GM23338 (cell line): ENCODE data around the gene UNC13C. TPM values are rescaled to one million over a fixed set of nuclear protein-coding genes. Genes with fewer than 3 reads are reported as not detected.

Experiments
- ATAC-seq: fragments of 200-7000 bp; cut with Tn5 transposase; 3 replicates; pipeline ENCODE4 v1.9.1; 2020
- DNase-seq: peaks from one replicate; pipeline ENCODE4 v3.0.0-alpha.2; 2015; ENCODE audit warnings: low spot score
- H2AFZ ChIP-seq: fragments of 200-600 bp; sonication (generic); 2 replicates; pipeline ENCODE4 v1.8.0; 2016; ENCODE audit warnings: antibody characterized with exemption, mild to moderate bottlenecking, moderate library complexity
- H3F3A ChIP-seq: fragments of 200-600 bp; sonication (generic); replicated peaks from 2 replicates; pipeline ENCODE4 v1.8.0; 2017; ENCODE audit warnings: antibody characterized with exemption, mixed run types, low read depth
- H3K27ac ChIP-seq: fragments of 200-600 bp; sonication (generic); 2 replicates; pipeline ENCODE4 v1.6.1; 2016; ENCODE audit warnings: low read depth
- H3K27me3 ChIP-seq: fragments of 200-600 bp; sonication (generic); 2 replicates; pipeline ENCODE4 v1.8.0; 2016; ENCODE audit warnings: mild to moderate bottlenecking, mixed run types, moderate library complexity; ENCODE audit not compliant: insufficient read depth
- H3K36me3 ChIP-seq: fragments of 200-600 bp; sonication (generic); 2 replicates; pipeline ENCODE4 v1.8.0; 2016; ENCODE audit warnings: mild to moderate bottlenecking; ENCODE audit not compliant: insufficient read depth
- H3K4me1 ChIP-seq: fragments of 200-600 bp; sonication (generic); 2 replicates; pipeline ENCODE4 v1.8.0; 2016; ENCODE audit warnings: mild to moderate bottlenecking, moderate library complexity; ENCODE audit not compliant: insufficient read depth
- H3K4me2 ChIP-seq: fragments of 200-600 bp; sonication (generic); 2 replicates; pipeline ENCODE4 v1.7.1; 2017; ENCODE audit warnings: mixed run types
- H3K4me3 ChIP-seq: fragments of 200-600 bp; sonication (generic); 2 replicates; pipeline ENCODE4 v1.6.1; 2016; ENCODE audit warnings: mixed run types
- H3K79me2 ChIP-seq: fragments of 200-600 bp; sonication (generic); replicated peaks from 2 replicates; pipeline ENCODE4 v1.8.0; 2017; ENCODE audit warnings: mild to moderate bottlenecking; ENCODE audit not compliant: insufficient read depth
- H3K9me2 ChIP-seq: fragments of 200-600 bp; sonication (generic); 2 replicates; pipeline ENCODE4 v1.8.0; 2017; ENCODE audit not compliant: insufficient read depth
- H4K20me1 ChIP-seq: fragments of 200-600 bp; sonication (generic); replicated peaks from 2 replicates; pipeline ENCODE4 v1.8.0; 2017; ENCODE audit warnings: mild to moderate bottlenecking; ENCODE audit not compliant: insufficient read depth
- H3K27ac Mint-ChIP-seq: 2 replicates; pipeline ENCODE4 v1.8.0; 2020; ENCODE audit warnings: inconsistent platforms, mild to moderate bottlenecking, moderate library complexity, mixed read lengths
- H3K27me3 Mint-ChIP-seq: 3 replicates; pipeline ENCODE4 v1.8.0; 2022; ENCODE audit warnings: low read depth, mild to moderate bottlenecking, moderate library complexity, mixed read lengths, inconsistent platforms; ENCODE audit not compliant: insufficient read depth, poor library complexity
- H3K36me3 Mint-ChIP-seq: 3 replicates; pipeline ENCODE4 v1.8.0; 2021; ENCODE audit warnings: low read depth, mild to moderate bottlenecking, inconsistent platforms, moderate library complexity, mixed read lengths
- H3K4me1 Mint-ChIP-seq: 3 replicates; pipeline ENCODE4 v1.8.0; 2020; ENCODE audit warnings: mild to moderate bottlenecking, inconsistent platforms, mixed read lengths
- H3K4me3 Mint-ChIP-seq: 3 replicates; pipeline ENCODE4 v1.8.0; 2021; ENCODE audit warnings: moderate library complexity, mild to moderate bottlenecking, inconsistent platforms, mixed read lengths
- H3K9me3 Mint-ChIP-seq: 3 replicates; pipeline ENCODE4 v1.8.0; 2020; ENCODE audit warnings: moderate library complexity, mild to moderate bottlenecking, inconsistent platforms, mixed read lengths
- CREB1 ChIP-seq: fragments of 250-450 bp; sonication (Bioruptor Pico); IDR thresholded peaks from 2 replicates; pipeline ENCODE4 v1.5.0; 2020; ENCODE audit warnings: low read depth, mild to moderate bottlenecking, moderate library complexity
- CTCF ChIP-seq, 2 experiments: fragments of 200-600 bp in 1 of 2; sonication (generic) in 1 of 2; conservative IDR thresholded peaks; 2 replicates each; pipeline versions ENCODE4 v1.5.1 to v1.6.1; 2016 to 2017; ENCODE audit warnings: antibody characterized with exemption in 2 of 2, low read depth in 2 of 2, mild to moderate bottlenecking in 2 of 2, moderate library complexity in 1 of 2
- EZH2 ChIP-seq: fragments of 200-600 bp; sonication (generic); IDR thresholded peaks from one replicate; pipeline ENCODE4 v1.8.0; 2017; ENCODE audit warnings: antibody characterized with exemption, mild to moderate bottlenecking, low read depth; ENCODE audit not compliant: unreplicated experiment
- EZH2phosphoT487 ChIP-seq: fragments of 200-600 bp; sonication (generic); IDR thresholded peaks from one replicate; pipeline ENCODE4 v1.8.1; 2018; ENCODE audit warnings: antibody characterized with exemption; ENCODE audit not compliant: unreplicated experiment
- JUNB ChIP-seq: IDR thresholded peaks from one replicate; pipeline ENCODE4 v1.6.1; 2016; ENCODE audit warnings: antibody characterized with exemption; ENCODE audit not compliant: unreplicated experiment
- NANOG ChIP-seq: IDR thresholded peaks from 2 replicates; pipeline ENCODE4 v1.6.1; 2016; ENCODE audit warnings: antibody characterized with exemption, borderline replicate concordance
- POLR2AphosphoS5 ChIP-seq: IDR thresholded peaks from 2 replicates; pipeline ENCODE4 v1.6.1; 2016; ENCODE audit warnings: antibody characterized with exemption, low read depth
- REST ChIP-seq: IDR thresholded peaks from one replicate; pipeline ENCODE4 v1.6.1; 2018; ENCODE audit warnings: antibody characterized with exemption; ENCODE audit not compliant: unreplicated experiment
- STAT1 ChIP-seq: IDR thresholded peaks from one replicate; pipeline ENCODE4 v1.6.1; 2016; ENCODE audit warnings: antibody characterized with exemption; ENCODE audit not compliant: unreplicated experiment
- ZNF114 ChIP-seq: fragments of 250-450 bp; sonication (Bioruptor Pico); IDR thresholded peaks from 2 replicates; pipeline ENCODE4 v1.5.0; 2020; ENCODE audit warnings: mild to moderate bottlenecking, moderate library complexity
- ZNF331 ChIP-seq: fragments of 250-450 bp; sonication (Bioruptor Pico); IDR thresholded peaks from 2 replicates; pipeline ENCODE4 v1.5.0; 2020; ENCODE audit warnings: low read depth, mild to moderate bottlenecking, moderate library complexity
- ZNF462 ChIP-seq: fragments of 250-450 bp; sonication (Bioruptor Pico); IDR thresholded peaks from 2 replicates; pipeline ENCODE4 v1.5.0; 2020; ENCODE audit warnings: mild to moderate bottlenecking, moderate library complexity
- polyA plus RNA-seq: library from polyadenylated mRNA; unstranded; fragments of >200 nt; fragmentation: Nextera tagmentation; extraction: Ambion mirVana; gene quantifications from 2 replicates; pipeline ENCODE4 v1.2.1, GENCODE V29; 2016
- total RNA-seq: library from RNA; depleted of rRNA; stranded (reverse); fragments of >200 nt; shearing (Covaris generic); gene quantifications from 2 replicates; pipeline ENCODE4 v1.2.3, GENCODE V29; 2014
- TF ChIP-seq, protein P1 (sequence below): IDR thresholded peaks from 2 replicates; pipeline ENCODE4 v1.6.1; 2016; ENCODE audit warnings: antibody characterized with exemption

The UNC13C gene
- total and polyA plus RNA-seq, 2 experiments from 2014 or later, result 0.03 TPM; not detected in 1

GRCh38 chr15:54567408-54568035, 589.3 kb downstream of the UNC13C start:
- Histone ChIP-seq H3F3A (no peaks in the 10 kb centered on the region), H3K4me2 (no peak overlapping the region), H2AFZ (no peak overlapping the region), H3K4me1 (no peaks in the 10 kb centered on the region), H3K9me2 (no peaks in the 10 kb centered on the region), H3K79me2 (no peaks in the 10 kb centered on the region), H3K27me3 (no peaks in the 10 kb centered on the region), H3K27ac (no peak overlapping the region), H3K36me3 (no peaks in the 10 kb centered on the region), H3K4me3 (no peak overlapping the region), H4K20me1 (no peaks in the 10 kb centered on the region)
- Mint-ChIP-seq H3K4me3 (no peak overlapping the region), H3K9me3 (peaks cover 15% of the 10 kb centered on the region), H3K27me3 (peaks cover 2% of the 10 kb centered on the region), H3K36me3 (no peaks in the 10 kb centered on the region), H3K27ac (no peak overlapping the region), H3K4me1 (no peaks in the 10 kb centered on the region)
- DNase-seq (no peak), ATAC-seq (no peak)
- TF ChIP-seq REST (no peak), EZH2 (no peak), STAT1 (no peak), POLR2AphosphoS5 (no peak), EZH2phosphoT487 (no peak), CREB1 (CRISPR knock-in tag) (no peak), CTCF (conservative IDR thresholded peaks at IDR 0.05; ENCODE audit: low read depth in 2 of 2) (no peak), JUNB (no peak), NANOG (no peak), ZNF114 (CRISPR knock-in tag) (no peak), ZNF331 (no peak), ZNF462 (no peak)
- TF ChIP-seq, protein P1, sequence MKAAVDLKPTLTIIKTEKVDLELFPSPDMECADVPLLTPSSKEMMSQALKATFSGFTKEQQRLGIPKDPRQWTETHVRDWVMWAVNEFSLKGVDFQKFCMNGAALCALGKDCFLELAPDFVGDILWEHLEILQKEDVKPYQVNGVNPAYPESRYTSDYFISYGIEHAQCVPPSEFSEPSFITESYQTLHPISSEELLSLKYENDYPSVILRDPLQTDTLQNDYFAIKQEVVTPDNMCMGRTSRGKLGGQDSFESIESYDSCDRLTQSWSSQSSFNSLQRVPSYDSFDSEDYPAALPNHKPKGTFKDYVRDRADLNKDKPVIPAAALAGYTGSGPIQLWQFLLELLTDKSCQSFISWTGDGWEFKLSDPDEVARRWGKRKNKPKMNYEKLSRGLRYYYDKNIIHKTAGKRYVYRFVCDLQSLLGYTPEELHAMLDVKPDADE, result no peak
